Stimulated activated CD8-positive, alpha-beta memory T cell treated with anti-CD3 and anti-CD28 coated beads, Interleukin-12 subunit alpha, Interleukin-12 subunit beta, amount 100 ng/mL, for 1 hour (primary cell): Measurements from ENCODE around the gene PDE2A.

Experiments
- DNase-seq: peaks from one replicate; pipeline ENCODE4 v3.0.0-alpha.2; 2020; ENCODE audit warnings: low read depth

PDE2A gene

GRCh38 chr11:72704028-72704782 is 30.0 kb upstream of the PDE2A start:
- DNase-seq, result no peak

- DNase-seq, result no peak
Observed at GRCh38 chr11:72703267-72704008, 29.2 kb upstream of the PDE2A start.

GRCh38 chr11:72702577-72703241 is 28.5 kb upstream of the PDE2A start:
- DNase-seq, result no peak

GRCh38 chr11:72702096-72702495 is 27.9 kb upstream of the PDE2A start:
- no peak for DNase-seq

GRCh38 chr11:72701466-72701865 is 27.2 kb upstream of the PDE2A start:
- DNase-seq, result no peak

GRCh38 chr11:72700146-72700545 is 25.9 kb upstream of the PDE2A start:
- DNase-seq, result no peak

- DNase-seq, result no peak
Observed at GRCh38 chr11:72697814-72698213, 23.6 kb upstream of the PDE2A start.

GRCh38 chr11:72696866-72697700 is 22.9 kb upstream of the PDE2A start:
- DNase-seq, result no peak

- DNase-seq, result no peak
Observed at GRCh38 chr11:72695354-72695753, 21.1 kb upstream of the PDE2A start.

GRCh38 chr11:72693271-72693968 is 19.2 kb upstream of the PDE2A start:
- no peak for DNase-seq

GRCh38 chr11:72692498-72693237 is 18.4 kb upstream of the PDE2A start:
- DNase-seq, result no peak

- no peak for DNase-seq
Observed at GRCh38 chr11:72690166-72690565, 15.9 kb upstream of the PDE2A start.

GRCh38 chr11:72688929-72689328 is 14.7 kb upstream of the PDE2A start:
- no peak for DNase-seq

- DNase-seq, result no peak
Observed at GRCh38 chr11:72688486-72688885, 14.3 kb upstream of the PDE2A start.

GRCh38 chr11:72687326-72687725 is 13.1 kb upstream of the PDE2A start:
- DNase-seq, result no peak

- DNase-seq, result no peak
Observed at GRCh38 chr11:72686639-72687220, 12.5 kb upstream of the PDE2A start.

- no peak for DNase-seq
Observed at GRCh38 chr11:72685560-72686480, 11.6 kb upstream of the PDE2A start.

- DNase-seq, result no peak
Observed at GRCh38 chr11:72684236-72684912, 10.2 kb upstream of the PDE2A start.

GRCh38 chr11:72683782-72684200 is 9.6 kb upstream of the PDE2A start:
- DNase-seq, result peak; percentile 43
